AG09309 (cell line): Measurements from ENCODE around the gene PPM1E.

Experiments used
- DNase-seq: peaks from one replicate; pipeline ENCODE4 v3.0.0-alpha.2; 2010; ENCODE audit warnings: low read depth
- H3K4me3 ChIP-seq: 2 replicates; pipeline ENCODE4 v1.5.1; 2011; ENCODE audit warnings: mild to moderate bottlenecking, low read depth, low read length, moderate library complexity; ENCODE audit not compliant: control insufficient read depth
- TF ChIP-seq, protein P1 (sequence below): IDR thresholded peaks from 2 replicates; pipeline ENCODE4 v1.5.1; 2011; ENCODE audit warnings: mild to moderate bottlenecking, low read depth, low read length, inconsistent platforms; ENCODE audit not compliant: insufficient read depth, control insufficient read depth; ENCODE audit errors: missing control alignments

The PPM1E gene

DNA sequence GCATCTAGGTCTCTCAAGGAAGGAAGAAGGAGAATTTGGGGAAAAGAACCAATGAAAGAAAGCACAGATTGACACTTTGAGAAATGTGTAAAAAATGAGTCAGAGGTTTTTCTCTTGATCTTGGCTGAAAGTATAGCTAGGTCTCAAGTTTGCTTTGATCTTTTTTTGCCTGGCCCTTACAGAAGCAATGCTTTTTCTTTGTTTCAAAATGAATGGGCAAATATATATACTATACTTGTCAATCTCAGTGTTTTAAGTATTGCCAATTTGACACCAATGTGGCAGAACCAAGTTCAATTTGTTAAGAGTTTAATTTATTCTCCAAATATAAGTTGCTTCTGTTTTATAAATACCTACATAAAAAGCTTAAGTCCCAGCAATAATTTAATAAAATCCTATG, 119.6 kb downstream of the PPM1E start:
- H3K4me3 ChIP-seq, result no peak overlapping the region
- TF ChIP-seq, protein P1, sequence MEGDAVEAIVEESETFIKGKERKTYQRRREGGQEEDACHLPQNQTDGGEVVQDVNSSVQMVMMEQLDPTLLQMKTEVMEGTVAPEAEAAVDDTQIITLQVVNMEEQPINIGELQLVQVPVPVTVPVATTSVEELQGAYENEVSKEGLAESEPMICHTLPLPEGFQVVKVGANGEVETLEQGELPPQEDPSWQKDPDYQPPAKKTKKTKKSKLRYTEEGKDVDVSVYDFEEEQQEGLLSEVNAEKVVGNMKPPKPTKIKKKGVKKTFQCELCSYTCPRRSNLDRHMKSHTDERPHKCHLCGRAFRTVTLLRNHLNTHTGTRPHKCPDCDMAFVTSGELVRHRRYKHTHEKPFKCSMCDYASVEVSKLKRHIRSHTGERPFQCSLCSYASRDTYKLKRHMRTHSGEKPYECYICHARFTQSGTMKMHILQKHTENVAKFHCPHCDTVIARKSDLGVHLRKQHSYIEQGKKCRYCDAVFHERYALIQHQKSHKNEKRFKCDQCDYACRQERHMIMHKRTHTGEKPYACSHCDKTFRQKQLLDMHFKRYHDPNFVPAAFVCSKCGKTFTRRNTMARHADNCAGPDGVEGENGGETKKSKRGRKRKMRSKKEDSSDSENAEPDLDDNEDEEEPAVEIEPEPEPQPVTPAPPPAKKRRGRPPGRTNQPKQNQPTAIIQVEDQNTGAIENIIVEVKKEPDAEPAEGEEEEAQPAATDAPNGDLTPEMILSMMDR, result no peak
- no peak for DNase-seq

DNA sequence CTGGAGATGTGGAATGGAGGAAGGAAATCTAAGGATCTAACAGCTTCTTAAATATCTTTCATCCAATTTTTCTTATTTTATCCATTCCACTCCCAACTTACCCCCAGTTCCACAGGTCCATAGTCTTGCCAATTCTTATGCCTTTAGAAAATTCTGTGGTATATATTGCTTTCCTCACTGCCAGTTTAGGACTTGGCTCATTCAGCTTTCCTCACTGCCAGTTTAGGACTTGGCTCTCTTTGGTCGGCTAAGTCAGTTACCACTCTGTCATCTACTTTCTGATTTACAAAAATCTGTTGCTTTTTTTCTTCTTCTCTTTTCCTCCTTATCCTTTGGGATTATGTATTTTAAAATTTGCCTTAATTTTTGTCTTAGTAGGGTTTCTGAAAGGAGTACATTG, 128.5 kb downstream of the PPM1E start:
- no peak for DNase-seq
- no peak overlapping the region for H3K4me3 ChIP-seq
- TF ChIP-seq, protein P1, result no peak

DNA sequence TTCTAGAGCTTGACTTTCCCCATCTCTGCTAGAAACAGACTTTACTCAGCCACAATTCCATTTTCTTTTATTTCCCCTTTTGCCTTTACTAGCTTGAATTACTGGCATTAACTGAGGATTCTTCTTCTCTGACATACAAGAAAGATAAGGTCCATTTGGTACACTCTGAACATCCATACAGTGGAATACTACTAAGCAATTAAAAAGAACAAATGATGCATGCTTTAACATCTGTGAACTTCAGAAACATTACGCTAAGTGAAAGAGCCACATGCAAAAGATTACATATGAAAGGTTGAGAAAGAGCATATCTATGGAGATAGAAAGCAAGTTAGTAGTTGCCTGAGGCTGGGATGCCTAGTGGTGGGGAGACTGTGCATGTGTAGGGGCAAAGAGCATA, 130.9 kb downstream of the PPM1E start:
- no peak for DNase-seq
- TF ChIP-seq, protein P1, result no peak
- no peak overlapping the region for H3K4me3 ChIP-seq

DNA sequence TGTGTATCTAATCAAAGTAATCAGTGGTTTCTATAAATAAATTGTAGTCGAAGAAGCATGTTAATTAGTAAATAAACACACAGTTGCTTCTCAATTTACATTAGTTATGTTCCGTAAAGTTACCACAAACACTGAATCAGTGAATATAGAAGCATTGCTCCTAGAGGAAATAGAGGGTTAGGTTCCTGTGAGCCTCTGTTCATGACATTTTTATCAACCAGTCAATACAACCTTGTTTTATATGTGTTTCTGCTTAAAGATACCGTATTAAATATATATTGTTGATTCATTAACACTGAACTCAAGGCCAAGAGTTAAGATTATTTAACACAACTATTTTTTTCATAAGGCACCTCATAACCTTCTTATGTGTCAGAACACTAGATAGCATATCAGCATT, 134.3 kb downstream of the PPM1E start:
- no peak for DNase-seq
- TF ChIP-seq, protein P1, result no peak
- H3K4me3 ChIP-seq, result no peak overlapping the region

DNA sequence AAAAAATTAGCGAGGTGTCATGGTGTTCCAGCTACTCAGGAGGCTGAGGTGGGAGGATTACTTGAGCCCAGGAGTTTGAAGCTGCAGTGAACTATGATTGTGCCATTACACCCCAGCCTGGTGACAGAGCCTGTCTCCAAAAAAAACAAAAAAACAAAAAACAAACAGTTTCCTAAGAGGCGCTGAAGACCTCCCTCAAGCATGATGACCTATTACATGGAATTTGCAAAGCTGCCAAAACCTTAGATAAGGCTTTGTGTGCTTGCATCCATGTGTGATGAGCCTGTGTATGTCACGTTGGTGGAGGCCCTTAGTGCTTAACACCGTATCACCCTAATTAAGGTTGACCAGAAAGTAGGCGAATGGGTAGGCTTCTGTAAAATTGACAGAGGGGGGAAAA, 143.5 kb downstream of the PPM1E start:
- no peak for DNase-seq
- TF ChIP-seq, protein P1, result no peak

DNA sequence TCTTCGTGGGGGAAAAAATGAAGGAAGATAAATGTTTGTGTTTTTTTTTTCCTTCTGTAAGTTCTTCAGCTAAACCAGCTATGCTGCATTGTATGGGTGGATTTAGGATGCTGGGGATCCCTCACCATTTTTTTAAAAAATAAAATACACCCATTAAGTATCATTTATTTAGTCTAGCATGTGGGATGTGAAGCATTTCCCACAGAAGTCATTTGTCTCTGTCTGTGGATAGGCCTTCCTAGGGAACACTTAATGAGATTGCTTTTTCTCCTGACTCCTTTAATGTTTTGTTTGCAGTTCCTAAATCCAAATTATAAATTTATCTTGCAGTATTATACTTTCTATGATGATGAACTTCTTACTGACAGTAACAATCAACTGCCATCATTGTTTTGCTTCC, 146.7 kb downstream of the PPM1E start:
- TF ChIP-seq, protein P1, result no peak
- no peak for DNase-seq
- H3K4me3 ChIP-seq, result no peak overlapping the region

More for the DNA sequence above, 143.5 kb downstream of the PPM1E start:
- no peak overlapping the region for H3K4me3 ChIP-seq
